HCT116 (cell line): ENCODE measurements around the gene BDH1. TPM values are rescaled to one million over a fixed set of nuclear protein-coding genes. Genes with fewer than 3 reads are reported as not detected.

ENCODE experiments used
- ATAC-seq: fragments of 200-7000 bp; cut with Tn5 transposase; 2 replicates; pipeline ENCODE4 v1.9.1; 2020; ENCODE audit warnings: mild to moderate bottlenecking, moderate library complexity
- BruUV-seq: library from RNA; stranded (reverse); fragments of 400-500 nt; replicated peaks from 2 replicates; lab custom pipeline; 2021; lab: Mats Ljungman, UMichigan
- CTCF ChIA-PET: fragments of 300-600 bp; sonication (Branson Sonifier 250); formaldehyde crosslinking; loops from one replicate; lab custom pipeline; 2021; ENCODE audit warnings: antibody characterized with exemption; lab: Charles Lee
- POLR2A ChIA-PET: fragments of 300-600, 350-600 bp; sonication (Branson Sonifier 250); formaldehyde crosslinking; loops from one replicate; lab custom pipeline; 2021; ENCODE audit warnings: antibody characterized with exemption; lab: Charles Lee
- RAD21 ChIA-PET, 2 experiments: fragments of 300-600 bp; sonication (Branson Sonifier 250); formaldehyde crosslinking; loops; one replicate each; lab custom pipeline; 2023; ENCODE audit warnings: low total read pairs in 2 of 2; ENCODE audit not compliant: uncharacterized antibody in 2 of 2, unreplicated experiment in 2 of 2, low non-redundant PET in 1 of 2; lab: Charles Lee
- DNase-seq: peaks from one replicate; pipeline ENCODE4 v3.0.0-alpha.2; 2010; ENCODE audit warnings: low read depth, low spot score
- H2AFZ ChIP-seq: fragments of 200-600 bp; shearing (Covaris generic), sonication (generic); 2 replicates; pipeline ENCODE4 v1.6.1; 2017; ENCODE audit warnings: low read depth, mixed run types, mixed read lengths, antibody characterized with exemption, low read length; ENCODE audit not compliant: poor library complexity, severe bottlenecking
- H3K27ac ChIP-seq: 2 replicates; pipeline ENCODE4 v1.5.1; 2012; ENCODE audit warnings: low read depth, low read length
- H3K27me3 ChIP-seq: fragments of 200-600 bp; sonication (generic); 2 replicates; pipeline ENCODE4 v1.6.1; 2016; ENCODE audit warnings: mixed run types, low read length, mixed read lengths; ENCODE audit not compliant: insufficient read depth
- H3K36me3 ChIP-seq, 2 experiments: fragments of 200-500 bp in 1 of 2; fragments of 200-600 bp in 1 of 2; sonication (Bioruptor generic) in 1 of 2; sonication (generic) in 1 of 2; 2 replicates each; pipeline versions ENCODE4 v1.5.1 to v1.6.1; 2014 to 2016; ENCODE audit warnings: low read length in 2 of 2, inconsistent platforms in 1 of 2, mixed read lengths in 1 of 2, mixed run types in 1 of 2; ENCODE audit not compliant: insufficient read depth in 2 of 2, control insufficient read depth in 1 of 2
- H3K4me1 ChIP-seq, 2 experiments: fragments of 200-600 bp in 1 of 2; sonication (generic) in 1 of 2; 2 replicates each; pipeline versions ENCODE4 v1.5.1 to v1.6.1; 2012 to 2017; ENCODE audit warnings: low read length in 2 of 2, inconsistent platforms in 1 of 2, mild to moderate bottlenecking in 1 of 2, mixed read lengths in 1 of 2, mixed run types in 1 of 2, moderate library complexity in 1 of 2; ENCODE audit not compliant: insufficient read depth in 2 of 2, control insufficient read depth in 1 of 2
- H3K4me2 ChIP-seq: fragments of 200-600 bp; sonication (generic); 2 replicates; pipeline ENCODE4 v1.6.1; 2017; ENCODE audit warnings: mixed run types, low read length, mixed read lengths
- H3K4me3 ChIP-seq, 2 experiments: fragments of 200-600 bp in 1 of 2; sonication (generic) in 1 of 2; replicated peaks in 1 of 2; 2 replicates each; pipeline ENCODE4 v1.5.1; 2011 to 2016; ENCODE audit warnings: low read length in 2 of 2, control low read depth in 1 of 2, low read depth in 1 of 2, mild to moderate bottlenecking in 1 of 2, mixed read lengths in 1 of 2, mixed run types in 1 of 2
- H3K79me2 ChIP-seq: fragments of 200-600 bp; sonication (generic); 2 replicates; pipeline ENCODE4 v1.6.1; 2017; ENCODE audit warnings: mild to moderate bottlenecking, mixed run types, low read length, moderate library complexity, mixed read lengths; ENCODE audit not compliant: insufficient read depth
- H3K9ac ChIP-seq: fragments of 200-600 bp; sonication (generic); 2 replicates; pipeline ENCODE4 v1.6.1; 2016; ENCODE audit warnings: low read length, mixed read lengths
- H3K9me2 ChIP-seq: fragments of 200-600 bp; sonication (generic), shearing (Covaris generic); 2 replicates; pipeline ENCODE4 v1.6.1; 2017; ENCODE audit warnings: mixed run types, mild to moderate bottlenecking, moderate library complexity; ENCODE audit not compliant: insufficient read depth
- H3K9me3 ChIP-seq, 2 experiments: fragments of 200-500 bp in 1 of 2; fragments of 200-600 bp in 1 of 2; sonication (Bioruptor generic) in 1 of 2; sonication (generic) in 1 of 2; 2 replicates each; pipeline ENCODE4 v1.6.1; 2014 to 2017; ENCODE audit warnings: low read length in 2 of 2, mixed read lengths in 2 of 2, inconsistent platforms in 1 of 2, low read depth in 1 of 2, mild to moderate bottlenecking in 1 of 2, mixed run types in 1 of 2, moderate library complexity in 1 of 2; ENCODE audit not compliant: control insufficient read depth in 1 of 2, insufficient read depth in 1 of 2
- H4K20me1 ChIP-seq: fragments of 200-600 bp; sonication (generic), shearing (Covaris generic); 2 replicates; pipeline ENCODE4 v1.6.1; 2017; ENCODE audit warnings: mixed run types, mild to moderate bottlenecking, moderate library complexity; ENCODE audit not compliant: insufficient read depth
- ATF3 ChIP-seq: IDR thresholded peaks from 2 replicates; pipeline ENCODE4 v1.6.1; 2012
- CBX3 ChIP-seq: IDR thresholded peaks from 2 replicates; pipeline ENCODE4 v1.6.1; 2012; ENCODE audit warnings: low read depth
- ELF1 ChIP-seq: IDR thresholded peaks from 2 replicates; pipeline ENCODE4 v1.6.1; 2012; ENCODE audit warnings: low read depth, borderline replicate concordance
- EZH2phosphoT487 ChIP-seq: fragments of 200-600 bp; IDR thresholded peaks from 2 replicates; pipeline ENCODE4 v1.6.1; 2018; ENCODE audit warnings: antibody characterized with exemption, borderline replicate concordance
- MAX ChIP-seq: IDR thresholded peaks from 2 replicates; pipeline ENCODE4 v1.6.1; 2012
- POLR2A ChIP-seq: IDR thresholded peaks from 2 replicates; pipeline ENCODE4 v1.7.0; 2011; ENCODE audit warnings: borderline replicate concordance; ENCODE audit not compliant: insufficient read depth, insufficient read length; ENCODE audit errors: extremely low read depth
- RAD21 ChIP-seq: IDR thresholded peaks from 2 replicates; pipeline ENCODE4 v1.6.1; 2012; ENCODE audit warnings: low read depth, mild to moderate bottlenecking
- REST ChIP-seq: IDR thresholded peaks from 2 replicates; pipeline ENCODE4 v1.6.1; 2012; ENCODE audit warnings: low read depth
- SIN3A ChIP-seq: IDR thresholded peaks from 2 replicates; pipeline ENCODE4 v1.6.1; 2012; ENCODE audit warnings: low read depth
- SP1 ChIP-seq: IDR thresholded peaks from 2 replicates; pipeline ENCODE4 v1.6.1; 2012; ENCODE audit warnings: low read depth
- SRF ChIP-seq: IDR thresholded peaks from 2 replicates; pipeline ENCODE4 v1.6.1; 2012; ENCODE audit warnings: low read depth
- ZBTB33 ChIP-seq: IDR thresholded peaks from 2 replicates; pipeline ENCODE4 v1.6.1; 2011; ENCODE audit warnings: mild to moderate bottlenecking, low read length, moderate library complexity; ENCODE audit not compliant: insufficient replicate concordance; ENCODE audit errors: extremely low read depth
- ZFX ChIP-seq: fragments of 450-650 bp; IDR thresholded peaks from 2 replicates; pipeline ENCODE4 v1.6.1; 2017
- ZNF274 ChIP-seq: fragments of 200-500 bp; sonication (Bioruptor generic); IDR thresholded peaks from 2 replicates; pipeline ENCODE4 v1.6.1; 2014; ENCODE audit warnings: mild to moderate bottlenecking, low read depth, low read length, inconsistent platforms
- intact Hi-C: fragments of 100-400 bp; cut with micrococcal nuclease; formaldehyde crosslinking; loops from 2 replicates; pipeline ENCODE4 v1.10.0; 2022
- total RNA-seq: library from RNA; stranded (reverse); gene quantifications from one replicate; pipeline ENCODE4 v1.2.1, GENCODE V29; 2021; ENCODE audit not compliant: unreplicated experiment

BDH1 gene
- total RNA-seq, 1 experiment from 2014 or later, result 26.6 TPM

- Histone ChIP-seq H3K27me3 (no peaks in the 10 kb centered on the region), H3K9me3 (no peaks in the 10 kb centered on the region), H3K9ac (no peak overlapping the region), H3K36me3 (no peaks in the 10 kb centered on the region), H4K20me1 (no peaks in the 10 kb centered on the region), H2AFZ (no peak overlapping the region), H3K79me2 (no peaks in the 10 kb centered on the region), H3K4me2 (no peak overlapping the region), H3K27ac (no peak overlapping the region), H3K4me3 (no peak overlapping the region), H3K9me2 (no peaks in the 10 kb centered on the region), H3K4me1 (peaks cover 2 to 33% of the 10 kb centered on the region in 2 experiments; a peak in 1 of 4 replicates)
- CTCF ChIA-PET, result no interaction called here
- intact Hi-C loops, result no loop called here
- ATAC-seq (no peak), DNase-seq (no peak)
- RAD21 ChIA-PET, result no interaction called here
- POLR2A ChIA-PET, result no interaction called here
- BruUV-seq, result no TSS peak
- TF ChIP-seq ELF1 (no peak), SP1 (no peak), ZBTB33 (no peak), ZNF274 (no peak), SRF (no peak), CBX3 (no peak), POLR2A (no peak), RAD21 (no peak), ATF3 (no peak), MAX (no peak), EZH2phosphoT487 (no peak), REST (no peak), SIN3A (no peak), ZFX (no peak)
Observed at GRCh38 chr3:197460639-197461038, 95.1 kb downstream of the BDH1 start.
